HG02588 (cell line): ENCODE measurements around the gene ZNF8.
A peak's percentile ranks its signal among the peaks of the same experiment; 100 is the strongest.
"Not testable (repeated sequence)": the region's sequence is repeated elsewhere in the genome, so short reads cannot be mapped to it uniquely, and the experiment has no call there.

ENCODE experiments used
- ATAC-seq: cut with Tn5 transposase; IDR thresholded peaks from one replicate; pipeline ENCODE4 v1.9.1; 2021; ENCODE audit warnings: mild to moderate bottlenecking, moderate library complexity; ENCODE audit not compliant: unreplicated experiment

Gene ZNF8

GRCh38 chr19:58334691-58335249 lies 56.0 kb downstream of the ZNF8 start:
- ATAC-seq = no peak

DNA sequence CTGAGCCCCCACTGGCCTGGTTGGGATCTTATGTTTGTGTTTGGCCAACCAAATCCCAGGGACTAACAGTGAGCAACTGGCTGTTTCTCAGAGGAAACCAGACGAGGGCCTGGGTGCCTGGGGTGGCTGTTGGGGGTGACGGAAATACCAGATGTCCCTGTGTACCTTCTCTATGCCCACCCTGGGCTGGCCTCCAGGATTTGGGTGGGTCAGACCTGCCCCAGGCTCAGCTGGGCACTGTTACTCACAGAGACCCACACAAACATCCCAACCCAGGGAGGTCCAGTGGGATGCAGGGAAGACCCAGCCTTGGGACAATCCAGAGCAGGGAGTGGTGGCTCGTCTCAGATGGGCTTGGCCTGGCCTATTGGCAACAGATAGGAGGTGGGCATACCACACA lies 56.9 kb downstream of the ZNF8 start:
- no peak for ATAC-seq

DNA sequence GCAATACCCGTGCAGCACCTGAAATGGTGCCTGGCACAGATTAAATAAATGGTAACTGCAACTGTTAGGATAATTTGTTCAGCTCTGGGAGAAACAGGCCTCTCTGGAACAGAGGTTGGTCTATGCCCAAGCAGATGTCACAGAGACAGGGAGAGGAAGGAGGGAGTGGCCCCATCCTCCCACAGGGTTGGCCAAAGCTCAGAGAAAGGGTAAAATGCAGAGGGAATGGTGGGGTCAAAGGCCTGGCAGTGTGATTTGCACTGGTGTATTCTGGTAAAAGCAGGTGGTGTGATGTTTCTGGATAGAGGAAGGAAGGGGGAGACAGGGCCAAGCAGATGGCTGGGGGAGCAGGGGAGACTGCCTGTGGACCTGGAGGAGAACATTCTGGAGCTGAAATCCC lies 57.5 kb downstream of the ZNF8 start:
- no peak for ATAC-seq

GRCh38 chr19:58336820-58337219 lies 58.1 kb downstream of the ZNF8 start:
- ATAC-seq = no peak

DNA sequence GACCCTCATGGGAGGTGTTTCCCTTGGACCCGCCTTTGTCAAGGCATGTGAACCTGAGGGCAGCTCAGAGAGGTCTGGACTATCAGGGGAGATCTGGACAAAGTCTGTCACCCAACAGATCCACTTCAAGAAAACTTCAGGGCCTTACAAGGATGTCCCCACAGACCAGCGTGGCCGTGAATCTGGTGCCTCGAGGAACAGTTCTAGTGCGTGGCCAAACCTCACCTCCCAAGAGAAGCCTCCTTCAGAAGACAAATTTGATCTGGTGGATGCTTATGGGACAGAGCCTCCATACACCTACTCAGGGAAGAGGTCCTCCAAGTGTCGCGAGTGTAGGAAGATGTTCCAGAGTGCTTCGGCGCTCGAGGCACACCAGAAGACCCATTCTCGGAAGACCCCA lies 59.6 kb downstream of the ZNF8 start:
- ATAC-seq = no peak

GRCh38 chr19:58338825-58339558 lies 60.2 kb downstream of the ZNF8 start:
- ATAC-seq = no peak

- no peak for ATAC-seq
Observed at GRCh38 chr19:58345558-58345957, 66.8 kb downstream of the ZNF8 start.

DNA sequence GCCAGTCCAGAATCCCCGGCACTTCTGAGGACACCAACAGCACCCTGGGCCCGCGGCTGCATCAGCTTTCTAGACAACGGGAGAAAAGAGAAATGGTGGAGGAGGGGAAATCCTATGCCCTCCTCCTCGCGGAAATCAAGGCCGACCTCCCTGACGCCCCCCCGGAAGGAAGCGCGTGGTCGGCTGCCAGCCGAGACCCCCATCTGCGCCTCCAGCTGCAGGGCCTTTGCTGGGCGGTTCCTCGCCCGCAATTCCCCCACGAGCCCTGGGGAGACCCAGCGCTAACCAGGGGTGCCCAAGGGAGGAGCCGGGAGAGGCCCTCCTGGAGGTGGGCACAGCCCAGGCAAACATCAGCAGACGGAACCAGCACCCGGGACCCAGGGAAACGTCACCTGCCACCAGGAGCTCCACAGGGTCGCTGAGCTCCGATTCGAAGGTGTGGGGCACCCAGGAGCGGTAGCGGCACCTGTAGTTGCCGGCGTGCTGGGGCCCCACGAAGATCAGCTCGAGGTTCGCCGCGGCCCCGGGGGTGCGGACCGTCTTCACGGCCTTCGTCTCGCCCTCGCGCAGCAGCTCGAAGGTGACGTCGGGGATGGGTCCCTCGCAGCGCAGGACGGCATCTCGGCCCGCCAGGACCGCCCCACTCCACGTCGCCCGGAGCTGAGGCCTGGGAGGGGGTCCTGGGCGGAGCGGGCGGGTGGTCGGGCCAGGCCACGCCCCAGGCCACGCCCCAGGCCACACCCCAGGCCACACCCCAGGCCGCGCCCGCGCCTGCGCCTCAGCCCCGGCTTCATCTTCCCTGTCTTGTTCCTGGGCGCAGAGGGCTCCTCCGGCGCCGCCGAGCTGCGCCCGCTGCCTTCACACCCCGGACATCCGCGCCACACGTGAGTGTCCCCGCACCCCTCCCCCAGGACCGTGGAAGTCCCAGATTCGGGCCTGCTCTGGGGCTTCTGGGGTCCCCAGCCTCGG lies 68.5 kb downstream of the ZNF8 start:
- peak; percentile 87 for ATAC-seq

DNA sequence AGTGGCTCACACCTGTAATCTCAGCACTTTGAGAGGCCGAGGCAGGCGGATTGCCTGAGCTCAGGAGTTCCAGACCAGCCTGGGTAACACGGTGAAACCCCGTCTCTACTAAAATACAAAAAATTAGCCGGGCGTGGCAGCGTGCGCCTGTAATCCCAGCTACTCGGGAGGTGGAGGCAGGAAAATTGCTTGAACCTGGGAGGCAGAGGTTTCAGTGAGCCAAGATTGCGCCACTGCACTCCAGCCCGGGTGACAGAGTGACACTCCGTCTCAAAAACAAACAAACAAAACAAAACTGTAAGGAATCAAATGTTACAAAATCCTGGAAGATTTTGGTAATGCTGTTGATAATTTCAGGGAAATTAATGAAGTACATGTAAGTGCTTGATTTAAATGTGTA lies 69.3 kb downstream of the ZNF8 start:
- not testable (repeated sequence) for ATAC-seq

GRCh38 chr19:58349590-58349989 lies 70.8 kb downstream of the ZNF8 start:
- ATAC-seq = no peak

- no peak for ATAC-seq
Observed at GRCh38 chr19:58350001-58350861, 71.5 kb downstream of the ZNF8 start.

GRCh38 chr19:58350871-58351557 lies 72.3 kb downstream of the ZNF8 start:
- no peak for ATAC-seq

DNA sequence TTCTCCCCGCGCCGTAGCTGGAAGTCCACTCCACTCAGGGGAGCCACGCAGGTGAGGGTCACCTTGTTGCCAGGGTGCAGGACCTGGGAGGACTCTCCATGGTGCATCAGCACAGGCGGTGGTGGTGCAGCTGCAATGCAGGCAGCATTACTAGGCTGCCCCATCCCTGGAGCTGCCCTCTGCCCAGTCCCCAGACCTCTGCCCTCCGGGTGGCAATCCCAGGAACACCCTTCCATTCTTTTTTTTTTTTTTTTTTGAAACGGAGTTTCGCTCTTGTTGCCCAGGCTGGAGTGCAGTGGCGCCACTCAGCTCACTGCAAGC lies 72.8 kb downstream of the ZNF8 start:
- no peak for ATAC-seq

- ATAC-seq = no peak
Observed at GRCh38 chr19:58351990-58352755, 73.4 kb downstream of the ZNF8 start.
